ENCODE measurements around the gene ATP6AP1. TPM values are rescaled to one million over a fixed set of nuclear protein-coding genes. Genes with fewer than 3 reads are reported as not detected.
"Not testable (repeated sequence)": the region's sequence is repeated elsewhere in the genome, so short reads cannot be mapped to it uniquely, and the experiment has no call there.

Gene ATP6AP1
- total RNA-seq, 1 donor from 2014 or later = 30.3 TPM

- no peak for DNase-seq
Observed at GRCh38 chrX:154399527-154400368, 28.7 kb upstream of the ATP6AP1 start.

DNA sequence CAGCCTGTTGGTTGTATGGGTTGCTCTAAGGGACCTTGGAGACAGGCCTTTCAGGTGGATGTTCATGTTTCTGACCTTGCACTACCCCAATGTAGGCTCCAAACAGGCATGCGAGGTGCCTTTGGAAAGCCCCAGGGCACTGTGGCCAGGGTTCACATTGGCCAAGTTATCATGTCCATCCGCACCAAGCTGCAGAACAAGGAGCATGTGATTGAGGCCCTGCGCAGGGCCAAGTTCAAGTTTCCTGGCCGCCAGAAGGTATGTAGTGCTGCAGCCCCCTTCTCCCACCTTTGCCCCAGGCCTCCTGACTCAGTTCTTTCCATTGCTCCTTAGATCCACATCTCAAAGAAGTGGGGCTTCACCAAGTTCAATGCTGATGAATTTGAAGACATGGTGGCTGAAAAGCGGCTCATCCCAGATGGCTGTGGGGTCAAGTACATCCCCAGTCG, 28.1 kb upstream of the ATP6AP1 start:
- DNase-seq = not testable (repeated sequence)

DNA sequence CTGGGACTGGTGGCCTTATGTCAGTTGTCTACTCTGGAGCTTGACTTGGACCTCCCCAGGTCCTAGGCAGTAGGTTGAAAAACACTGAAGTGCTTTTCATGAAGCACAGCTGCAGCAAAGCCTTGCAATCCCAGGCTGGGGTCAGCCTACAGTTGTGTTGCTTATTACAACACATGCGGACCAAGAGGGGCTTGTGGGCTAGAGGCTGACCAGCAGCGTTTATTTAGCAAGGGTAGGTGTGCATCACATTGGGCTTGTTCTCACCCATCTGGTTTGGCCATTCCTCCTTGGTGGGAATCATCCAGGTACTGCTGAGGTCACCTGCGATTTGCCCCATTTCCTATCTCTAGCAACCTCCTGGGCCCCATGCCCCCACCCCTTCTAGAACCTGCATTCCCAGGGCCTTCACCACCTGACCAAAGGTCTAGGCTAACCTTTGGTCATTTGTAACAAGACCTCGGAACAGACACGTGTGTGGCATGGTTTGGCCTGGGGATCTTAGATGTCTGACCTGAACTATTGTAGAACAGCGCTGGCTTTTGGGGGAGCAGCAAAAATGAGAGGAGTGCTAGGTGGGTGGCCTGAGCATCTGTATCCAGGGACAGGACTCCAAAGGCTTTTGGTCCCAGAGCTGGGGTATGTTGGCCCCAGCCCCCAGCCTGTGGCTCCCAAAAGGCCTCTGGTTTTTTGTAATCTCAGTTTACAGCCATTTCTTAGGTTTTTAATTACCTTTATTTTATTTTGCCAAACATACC, 27.3 kb upstream of the ATP6AP1 start:
- DNase-seq = no peak

GRCh38 chrX:154401918-154402621, 26.4 kb upstream of the ATP6AP1 start:
- DNase-seq = no peak

DNA sequence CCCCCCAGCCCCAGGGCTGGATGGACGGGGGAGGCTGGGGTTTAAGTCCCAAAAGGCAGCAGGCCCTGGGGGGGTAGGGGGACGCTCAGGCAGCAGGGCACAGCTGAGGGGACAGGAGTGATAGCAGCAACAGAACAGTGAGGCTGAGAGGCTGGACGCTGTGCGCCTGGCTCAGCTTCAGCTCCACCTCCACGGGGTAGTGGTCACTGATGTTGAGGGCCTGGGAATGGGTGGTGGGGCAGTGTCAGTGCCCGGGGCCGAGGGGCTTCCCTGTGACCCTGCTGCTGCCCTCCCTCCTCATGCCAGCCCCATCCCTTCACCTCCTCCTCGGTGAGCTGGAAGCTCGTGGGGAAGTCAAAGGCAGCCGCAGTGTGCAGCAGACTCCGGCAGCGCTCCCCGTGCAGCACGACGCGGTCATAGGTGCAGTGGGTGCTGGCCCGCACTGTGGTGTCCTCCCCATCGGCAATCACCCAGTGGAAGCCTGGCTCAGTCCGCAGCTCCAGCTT, 25.8 kb upstream of the ATP6AP1 start:
- no peak for DNase-seq

DNA sequence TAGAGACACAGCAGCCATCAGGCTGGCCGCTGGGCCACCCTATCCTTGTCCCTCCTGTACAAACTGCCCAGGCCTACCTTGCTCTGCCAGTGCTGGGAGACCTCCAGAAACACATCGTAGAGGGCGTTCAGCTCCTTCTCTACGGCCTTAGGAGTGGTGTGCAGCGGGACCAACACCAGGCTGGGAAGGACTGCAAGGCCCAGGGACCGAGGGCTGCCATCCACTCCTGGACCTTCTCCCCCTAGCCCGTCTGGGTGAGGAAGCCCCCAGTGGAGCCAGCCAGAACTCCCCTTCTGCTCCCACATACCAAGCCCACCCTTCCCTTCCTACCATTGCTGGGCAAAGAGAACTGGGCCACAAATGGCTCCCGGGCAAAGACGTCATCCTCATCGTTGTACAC, 25.3 kb upstream of the ATP6AP1 start:
- DNase-seq = no peak

GRCh38 chrX:154403858-154404257, 24.6 kb upstream of the ATP6AP1 start:
- no peak for DNase-seq

GRCh38 chrX:154404625-154405192, 23.8 kb upstream of the ATP6AP1 start:
- DNase-seq = no peak

GRCh38 chrX:154408659-154409221, 19.7 kb upstream of the ATP6AP1 start:
- no peak for DNase-seq

- no peak for DNase-seq
Observed at GRCh38 chrX:154409222-154409871, 19.1 kb upstream of the ATP6AP1 start, which contains the start of gene DNASE1L1. TSS of gene DNASE1L1 (minus strand) at chrX:154409254. CDS start at chrX:154405568, 3,686 bp downstream.

GRCh38 chrX:154411981-154412340, 16.5 kb upstream of the ATP6AP1 start:
- DNase-seq = no peak

DNA sequence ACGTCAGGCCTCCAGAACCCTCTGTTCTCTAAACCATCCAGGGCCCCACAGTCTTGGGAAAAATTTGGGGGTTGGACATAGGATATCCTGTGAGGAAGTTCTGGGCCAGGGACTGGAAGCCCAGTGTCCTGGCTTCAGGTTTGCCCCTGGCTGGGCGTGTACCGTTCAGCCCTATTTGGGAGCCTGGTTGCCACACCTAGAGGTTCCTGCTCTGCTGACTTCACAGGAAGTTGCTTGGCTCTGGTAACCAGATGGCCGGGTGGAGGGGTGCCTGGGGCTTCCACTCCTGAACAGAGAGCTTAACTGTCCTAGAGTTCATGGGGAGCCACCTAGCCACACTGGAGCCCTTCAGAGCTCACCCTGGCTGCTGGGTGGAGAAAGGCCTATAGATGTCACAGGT, 16.0 kb upstream of the ATP6AP1 start:
- DNase-seq = no peak

DNA sequence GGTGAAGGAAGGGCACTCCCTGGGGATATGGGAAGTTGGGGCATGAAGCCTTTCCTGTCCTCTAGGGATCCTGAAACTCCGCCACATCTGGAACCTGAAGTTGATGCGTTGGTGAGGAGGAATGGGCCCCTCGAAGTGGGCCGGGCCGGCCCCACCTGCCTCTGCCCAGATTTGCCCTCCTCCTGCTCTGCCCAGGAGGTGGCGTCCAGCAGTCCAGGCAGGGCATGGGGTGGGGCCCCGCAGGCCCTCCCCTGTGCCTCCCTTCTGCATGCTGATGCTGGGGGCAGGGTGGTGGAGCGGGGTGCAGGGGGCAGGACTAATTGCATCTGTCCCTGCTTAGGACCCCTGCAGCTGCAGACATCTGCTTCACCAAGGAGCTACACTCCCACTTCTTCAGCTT, 15.3 kb upstream of the ATP6AP1 start:
- DNase-seq = no peak

GRCh38 chrX:154417157-154417556, 11.3 kb upstream of the ATP6AP1 start:
- DNase-seq = no peak

- no peak for DNase-seq
Observed at GRCh38 chrX:154419189-154419588, 9.3 kb upstream of the ATP6AP1 start.

DNA sequence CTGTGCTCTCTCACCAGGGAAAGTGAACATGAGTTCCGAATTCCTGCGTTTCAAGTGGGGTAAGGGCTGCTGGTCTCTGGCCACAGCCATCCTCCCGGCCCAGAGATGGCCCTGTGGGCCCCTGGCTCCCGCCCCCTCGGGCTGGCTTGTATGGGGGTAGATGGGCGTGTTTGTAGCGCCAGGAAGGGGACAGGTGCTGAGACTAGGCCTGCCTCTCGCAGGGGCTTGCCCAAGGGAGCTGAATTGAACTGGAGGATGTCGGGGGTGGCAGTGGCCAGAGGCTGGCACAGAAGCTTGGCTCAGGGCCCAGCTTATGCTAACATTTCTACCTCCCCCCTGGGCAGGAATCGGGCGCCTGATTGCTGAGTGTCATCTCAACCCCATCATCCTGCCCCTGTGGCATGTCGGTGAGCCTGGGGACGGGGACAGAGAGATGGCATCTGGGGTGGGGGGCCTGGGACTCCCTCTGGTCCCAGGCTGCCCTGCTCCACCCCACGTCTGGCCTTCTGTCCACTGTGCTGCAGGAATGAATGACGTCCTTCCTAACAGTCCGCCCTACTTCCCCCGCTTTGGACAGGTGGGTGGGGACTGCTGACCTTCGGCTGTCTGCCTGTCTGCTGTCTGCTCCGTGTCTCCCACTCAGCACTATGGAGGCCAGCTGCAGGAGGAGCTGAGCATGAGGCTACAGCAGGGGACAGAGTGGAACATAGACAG, 8.6 kb upstream of the ATP6AP1 start:
- no peak for DNase-seq

DNA sequence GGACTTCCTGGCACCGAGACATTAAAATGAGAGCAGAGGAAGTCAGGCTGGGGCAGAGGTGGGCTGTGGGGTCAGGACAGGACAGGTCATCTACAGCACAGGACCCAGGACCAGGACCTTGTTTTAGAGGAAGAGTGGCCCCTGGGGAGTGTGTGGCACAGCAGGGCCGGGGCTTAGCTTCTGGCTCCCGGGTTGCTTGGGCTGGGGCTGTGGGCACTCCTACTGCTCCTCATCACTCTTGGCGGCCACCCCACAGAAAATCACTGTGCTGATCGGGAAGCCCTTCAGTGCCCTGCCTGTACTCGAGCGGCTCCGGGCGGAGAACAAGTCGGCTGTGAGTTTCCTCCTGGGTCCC, 8.1 kb upstream of the ATP6AP1 start:
- DNase-seq = no peak

- no peak for DNase-seq
Observed at GRCh38 chrX:154426916-154427770, 1.3 kb upstream of the ATP6AP1 start.

GRCh38 chrX:154429711-154430110, 1.2 kb downstream of the ATP6AP1 start:
- no peak for DNase-seq

DNA sequence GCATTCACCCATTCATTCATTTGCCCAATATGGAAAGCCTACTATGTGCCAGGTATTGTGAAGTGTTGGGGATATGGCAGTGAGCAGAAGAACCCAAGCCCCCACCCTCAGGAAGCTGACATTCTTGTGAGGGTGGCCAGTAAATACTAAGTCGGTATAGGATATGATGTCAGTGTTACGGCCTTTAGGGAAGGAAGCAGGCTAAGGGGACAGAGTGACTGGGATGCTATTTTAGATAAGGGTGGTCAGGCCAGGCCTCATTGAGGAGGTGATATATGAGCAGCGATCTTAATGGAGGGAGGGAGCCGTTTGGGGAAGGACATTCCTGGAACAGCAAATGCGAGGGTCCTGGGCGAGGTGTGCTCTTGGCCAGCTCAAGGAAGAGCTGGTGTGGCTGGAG, 2.0 kb downstream of the ATP6AP1 start:
- no peak for DNase-seq
